Coronary artery (tissue), 2 donors: ENCODE data around the gene XRN2.
"Not testable (repeated sequence)": the region's sequence is repeated elsewhere in the genome, so short reads cannot be mapped to it uniquely, and the experiment has no call there.

Source experiments
- DNase-seq: peaks from one replicate; pipeline ENCODE4 v3.0.0-alpha.2; 2017; ENCODE audit warnings: low spot score
- H3K27ac ChIP-seq, 2 donors: fragments of 200-600 bp; sonication (generic); one replicate each; pipeline ENCODE4 v1.5.1; 2016 to 2019
- H3K4me3 ChIP-seq: fragments of 200-600 bp; sonication (generic); 2 replicates; pipeline ENCODE4 v1.5.1; 2016; ENCODE audit warnings: mild to moderate bottlenecking, moderate library complexity
- TF ChIP-seq, protein P1 (sequence below): fragments of 200-600 bp; sonication (generic); IDR thresholded peaks from one replicate; pipeline ENCODE4 v1.5.1; 2019; ENCODE audit warnings: antibody characterized with exemption

The XRN2 gene

GRCh38 chr20:21396599-21397340 is 93.6 kb downstream of the XRN2 start:
- no peak overlapping the region for H3K27ac ChIP-seq
- no peak for DNase-seq
- H3K4me3 ChIP-seq: peak overlapping the region; percentile 57
- TF ChIP-seq, protein P1, sequence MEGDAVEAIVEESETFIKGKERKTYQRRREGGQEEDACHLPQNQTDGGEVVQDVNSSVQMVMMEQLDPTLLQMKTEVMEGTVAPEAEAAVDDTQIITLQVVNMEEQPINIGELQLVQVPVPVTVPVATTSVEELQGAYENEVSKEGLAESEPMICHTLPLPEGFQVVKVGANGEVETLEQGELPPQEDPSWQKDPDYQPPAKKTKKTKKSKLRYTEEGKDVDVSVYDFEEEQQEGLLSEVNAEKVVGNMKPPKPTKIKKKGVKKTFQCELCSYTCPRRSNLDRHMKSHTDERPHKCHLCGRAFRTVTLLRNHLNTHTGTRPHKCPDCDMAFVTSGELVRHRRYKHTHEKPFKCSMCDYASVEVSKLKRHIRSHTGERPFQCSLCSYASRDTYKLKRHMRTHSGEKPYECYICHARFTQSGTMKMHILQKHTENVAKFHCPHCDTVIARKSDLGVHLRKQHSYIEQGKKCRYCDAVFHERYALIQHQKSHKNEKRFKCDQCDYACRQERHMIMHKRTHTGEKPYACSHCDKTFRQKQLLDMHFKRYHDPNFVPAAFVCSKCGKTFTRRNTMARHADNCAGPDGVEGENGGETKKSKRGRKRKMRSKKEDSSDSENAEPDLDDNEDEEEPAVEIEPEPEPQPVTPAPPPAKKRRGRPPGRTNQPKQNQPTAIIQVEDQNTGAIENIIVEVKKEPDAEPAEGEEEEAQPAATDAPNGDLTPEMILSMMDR: no peak

- TF ChIP-seq, protein P1: no peak
- no peak for DNase-seq
- H3K4me3 ChIP-seq: peak within 1 kb of the TSS; percentile 57
- H3K27ac ChIP-seq: no peak within 1 kb of the TSS
Observed at GRCh38 chr20:21397341-21398108, 94.4 kb downstream of the XRN2 start, which contains the start of gene NKX2-4. Gene NKX2-4, minus strand, starts transcription at chr20:21397526. Its CDS starts 127 bp downstream, at chr20:21397399.

DNA sequence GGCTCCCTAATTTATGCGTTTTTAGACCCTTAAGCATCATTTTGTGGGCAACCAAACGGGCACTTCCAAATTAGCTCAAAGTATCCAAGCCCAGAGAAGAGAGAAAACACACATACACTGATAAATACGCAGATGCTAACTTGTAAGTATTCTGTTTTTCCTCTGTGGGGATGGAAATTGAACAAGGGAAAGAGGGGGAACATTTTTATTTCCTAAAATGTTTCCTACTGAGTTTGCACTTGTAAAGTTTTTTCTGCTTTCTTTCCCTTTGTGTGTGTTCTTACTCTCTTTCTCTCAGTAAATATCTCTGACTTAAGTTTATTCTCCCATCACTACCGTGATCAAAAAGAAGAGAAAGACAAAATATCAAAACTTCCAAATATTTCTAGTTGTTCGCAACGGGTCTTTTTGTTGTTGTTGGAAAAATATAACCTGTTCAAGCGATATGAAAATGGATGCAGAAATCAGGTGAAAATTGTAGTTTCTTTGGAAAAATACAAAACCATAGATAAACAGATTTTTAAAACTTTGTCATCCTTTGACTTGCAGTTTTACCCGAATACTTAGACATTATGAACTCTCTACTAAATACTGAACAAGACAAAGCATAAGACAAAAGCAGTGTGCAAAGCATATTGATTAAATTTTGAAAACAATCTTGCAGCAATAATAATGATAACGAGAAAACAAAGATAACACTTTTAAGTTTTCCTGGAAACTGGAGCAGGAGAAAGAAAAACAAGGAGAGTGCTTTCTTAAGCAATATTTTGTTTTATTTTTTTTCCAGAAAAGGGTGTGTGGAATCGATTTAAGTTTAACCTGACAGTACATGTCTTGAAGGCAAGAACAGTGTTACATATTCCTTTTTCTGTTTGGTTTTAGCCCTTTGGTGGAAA is 95.2 kb downstream of the XRN2 start:
- no peak for DNase-seq
- TF ChIP-seq, protein P1: no peak
- no peak overlapping the region for H3K27ac ChIP-seq
- H3K4me3 ChIP-seq: no peak overlapping the region

GRCh38 chr20:21399005-21399475 is 95.9 kb downstream of the XRN2 start:
- Histone ChIP-seq H3K27ac (no peak overlapping the region), H3K4me3 (no peak overlapping the region)
- no peak for DNase-seq
- TF ChIP-seq, protein P1: no peak

GRCh38 chr20:21411725-21412124 is 108.6 kb downstream of the XRN2 start:
- TF ChIP-seq, protein P1: no peak
- Histone ChIP-seq H3K27ac (no peak overlapping the region), H3K4me3 (no peak overlapping the region)
- no peak for DNase-seq

- H3K4me3 ChIP-seq, H3K27ac ChIP-seq, DNase-seq: not testable (repeated sequence)
Observed at GRCh38 chr20:21413996-21414395, 110.9 kb downstream of the XRN2 start.

GRCh38 chr20:21419147-21419546 is 116.0 kb downstream of the XRN2 start:
- not testable (repeated sequence) for H3K4me3 ChIP-seq, H3K27ac ChIP-seq, DNase-seq
